ENCODE measurements around the gene ATP11A.

The ATP11A gene

DNA sequence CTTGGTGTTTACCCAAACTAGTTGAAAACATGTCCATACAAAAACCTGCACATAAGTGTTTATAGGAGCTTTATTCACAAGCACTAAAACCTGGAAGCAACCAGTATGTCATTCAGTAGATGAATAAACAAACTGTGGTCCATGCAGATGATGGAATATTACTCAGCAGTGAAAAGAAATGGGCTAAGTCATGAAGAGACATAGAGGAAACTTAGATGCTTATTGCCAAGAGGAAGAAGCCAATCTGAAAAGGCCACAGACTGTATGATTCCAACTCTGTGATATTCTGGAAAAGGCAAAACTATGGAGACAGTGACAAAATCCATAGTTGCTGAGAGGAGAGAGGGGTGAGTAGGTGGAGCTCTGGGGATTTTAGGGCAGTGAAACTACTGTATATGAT lies 240.4 kb downstream of the ATP11A start:
- TF ChIP-seq, protein P1, sequence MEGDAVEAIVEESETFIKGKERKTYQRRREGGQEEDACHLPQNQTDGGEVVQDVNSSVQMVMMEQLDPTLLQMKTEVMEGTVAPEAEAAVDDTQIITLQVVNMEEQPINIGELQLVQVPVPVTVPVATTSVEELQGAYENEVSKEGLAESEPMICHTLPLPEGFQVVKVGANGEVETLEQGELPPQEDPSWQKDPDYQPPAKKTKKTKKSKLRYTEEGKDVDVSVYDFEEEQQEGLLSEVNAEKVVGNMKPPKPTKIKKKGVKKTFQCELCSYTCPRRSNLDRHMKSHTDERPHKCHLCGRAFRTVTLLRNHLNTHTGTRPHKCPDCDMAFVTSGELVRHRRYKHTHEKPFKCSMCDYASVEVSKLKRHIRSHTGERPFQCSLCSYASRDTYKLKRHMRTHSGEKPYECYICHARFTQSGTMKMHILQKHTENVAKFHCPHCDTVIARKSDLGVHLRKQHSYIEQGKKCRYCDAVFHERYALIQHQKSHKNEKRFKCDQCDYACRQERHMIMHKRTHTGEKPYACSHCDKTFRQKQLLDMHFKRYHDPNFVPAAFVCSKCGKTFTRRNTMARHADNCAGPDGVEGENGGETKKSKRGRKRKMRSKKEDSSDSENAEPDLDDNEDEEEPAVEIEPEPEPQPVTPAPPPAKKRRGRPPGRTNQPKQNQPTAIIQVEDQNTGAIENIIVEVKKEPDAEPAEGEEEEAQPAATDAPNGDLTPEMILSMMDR (IDR thresholded peaks at IDR 0.05; ENCODE audit: low read length, missing control alignments): no peak
- H3K4me3 ChIP-seq (replicated peaks; ENCODE audit: low read depth, low read length): no peak overlapping the region
- no peak for DNase-seq (ENCODE audit: low read depth)

DNA sequence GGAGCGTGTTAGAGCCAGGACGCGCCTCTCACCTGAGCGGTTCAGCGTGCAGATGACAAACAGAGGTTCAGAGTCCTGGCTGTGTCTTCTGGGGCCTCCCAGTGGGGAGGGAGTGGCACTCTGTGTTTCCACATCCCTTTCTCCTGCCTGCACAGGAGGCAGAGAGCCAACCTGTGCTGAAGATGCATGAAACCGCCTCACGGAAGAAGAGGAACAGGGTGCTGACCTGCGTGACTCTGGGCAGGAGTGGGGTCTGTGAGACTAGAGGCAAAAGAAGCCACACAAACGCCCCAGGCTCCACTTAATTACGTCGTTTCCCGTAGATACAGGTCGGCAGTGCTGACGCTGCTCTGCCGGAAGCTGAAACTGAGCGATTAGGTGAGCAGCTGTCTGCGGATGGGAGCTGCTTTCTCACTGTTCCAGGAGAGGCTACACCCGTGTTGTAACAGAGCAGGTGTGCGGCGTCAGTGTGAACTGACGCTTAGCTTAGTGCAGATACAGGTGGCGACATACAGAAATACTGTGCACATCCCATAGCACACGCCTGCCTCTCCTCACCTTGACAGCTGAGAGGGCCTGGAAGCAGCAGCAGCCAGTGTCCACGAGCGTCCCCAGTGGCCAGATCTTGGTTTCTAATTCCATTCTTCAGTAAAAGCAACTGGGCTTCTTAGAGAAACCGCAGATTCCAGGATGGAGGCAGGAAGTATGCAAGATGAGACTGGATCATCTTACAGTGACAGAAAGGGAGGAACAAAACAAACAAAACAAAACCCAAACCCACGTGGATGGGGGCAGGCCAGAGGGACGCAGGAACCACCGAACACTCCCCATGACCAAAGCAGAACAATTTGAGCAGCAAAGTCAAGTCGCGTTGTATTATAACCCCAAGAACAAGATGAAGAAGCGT lies 241.4 kb downstream of the ATP11A start:
- no peak overlapping the region for H3K4me3 ChIP-seq (replicated peaks; ENCODE audit: low read depth, low read length)
- TF ChIP-seq, protein P1 (IDR thresholded peaks at IDR 0.05; ENCODE audit: low read length, missing control alignments): peak; percentile 78
- peak; percentile 74 for DNase-seq (ENCODE audit: low read depth)

DNA sequence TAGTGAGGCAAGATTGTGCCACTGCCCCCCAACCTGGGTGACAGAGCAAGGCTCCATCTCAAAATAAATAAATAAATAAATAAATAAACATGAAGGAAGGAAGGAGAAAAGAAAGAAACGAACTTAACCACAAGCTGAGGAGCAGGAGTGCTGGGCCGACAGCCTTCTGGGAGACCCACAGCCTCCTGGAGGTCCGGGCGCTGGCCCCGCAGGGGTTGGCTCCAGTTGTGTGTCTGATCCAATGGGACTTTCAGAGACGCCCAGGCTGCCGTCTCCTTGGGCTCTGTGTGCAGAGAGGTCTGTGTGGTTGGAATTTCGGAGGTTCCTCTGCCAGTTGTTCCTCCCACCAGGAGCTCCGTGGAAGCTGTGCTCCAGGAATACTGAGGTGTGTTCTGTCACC lies 243.1 kb downstream of the ATP11A start:
- no peak overlapping the region for H3K4me3 ChIP-seq (replicated peaks; ENCODE audit: low read depth, low read length)
- no peak for DNase-seq (ENCODE audit: low read depth)
- TF ChIP-seq, protein P1 (IDR thresholded peaks at IDR 0.05; ENCODE audit: low read length, missing control alignments): no peak

DNA sequence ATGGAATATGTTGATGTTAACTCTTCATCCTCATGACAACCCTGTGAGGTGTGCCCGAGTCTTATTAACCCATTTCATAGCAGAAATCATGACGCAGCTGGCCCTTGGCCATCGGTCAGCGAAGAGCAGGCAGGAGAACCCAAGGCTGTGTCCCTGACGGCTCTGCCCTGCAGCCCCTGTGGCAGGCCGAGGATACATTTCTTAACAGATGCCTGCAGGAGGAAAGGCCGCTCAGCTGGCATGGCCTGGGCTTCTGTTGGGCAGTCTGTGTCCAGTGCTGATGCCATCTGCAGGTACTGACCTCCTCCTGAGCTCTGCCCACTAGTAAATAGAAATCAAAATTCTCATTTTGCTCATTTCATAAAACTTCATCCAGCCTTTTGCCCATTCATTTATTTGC lies 243.8 kb downstream of the ATP11A start:
- H3K4me3 ChIP-seq (replicated peaks; ENCODE audit: low read depth, low read length): no peak overlapping the region
- DNase-seq (ENCODE audit: low read depth): no peak
- TF ChIP-seq, protein P1 (IDR thresholded peaks at IDR 0.05; ENCODE audit: low read length, missing control alignments): no peak

DNA sequence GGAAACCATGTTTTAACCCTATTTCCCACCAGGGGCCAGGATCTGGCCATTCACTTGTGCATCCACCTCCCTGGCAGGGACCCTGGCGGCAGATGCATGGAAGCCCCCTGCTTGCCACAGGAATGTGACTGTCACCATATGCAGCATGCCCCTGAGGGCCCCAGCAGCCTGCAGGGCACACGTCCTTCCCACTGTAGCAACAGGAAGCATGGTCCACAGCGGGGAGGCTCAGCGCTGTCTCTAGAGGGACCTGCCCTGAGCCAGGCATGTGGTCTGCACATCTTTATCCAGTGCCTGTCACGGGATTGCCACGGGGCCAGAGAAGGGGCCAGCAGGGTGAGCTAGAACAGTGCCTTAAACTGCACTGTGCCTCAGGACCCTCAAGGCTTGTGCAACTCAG lies 244.2 kb downstream of the ATP11A start:
- no peak overlapping the region for H3K4me3 ChIP-seq (replicated peaks; ENCODE audit: low read depth, low read length)
- no peak for DNase-seq (ENCODE audit: low read depth)
- TF ChIP-seq, protein P1 (IDR thresholded peaks at IDR 0.05; ENCODE audit: low read length, missing control alignments): no peak

Measured in fibroblast of pulmonary artery (primary cell).